Tibial nerve (tissue), 4 donors: ENCODE measurements around the gene PHF20.

ENCODE experiments used
- CTCF ChIP-seq, 5 experiments: fragments of 200-600 bp in 3 of 5; fragments of 450-650 bp in 2 of 5; sonication (generic) in 3 of 5; IDR thresholded peaks; one replicate each; pipeline ENCODE4 v1.5.1; 2016 to 2019; ENCODE audit warnings: antibody characterized with exemption in 5 of 5, mild to moderate bottlenecking in 3 of 5, moderate library complexity in 2 of 5
- EP300 ChIP-seq, 2 donors: sonication (generic); formaldehyde crosslinking; IDR thresholded peaks; one replicate each; pipeline ENCODE4 v1.6.1; 2017; ENCODE audit warnings: antibody characterized with exemption in 2 of 2, mild to moderate bottlenecking in 1 of 2
- POLR2A ChIP-seq, 2 donors: fragments of 450-650 bp; IDR thresholded peaks; one replicate each; pipeline ENCODE4 v1.6.1; 2017; ENCODE audit warnings: antibody characterized with exemption in 2 of 2, mild to moderate bottlenecking in 2 of 2, moderate library complexity in 2 of 2

- TF ChIP-seq CTCF (IDR thresholded peaks at IDR 0.05): no peak
- TF ChIP-seq POLR2A (IDR thresholded peaks at IDR 0.05): no peak
- no peak for TF ChIP-seq EP300 (IDR thresholded peaks at IDR 0.05)
Measured at GRCh38 chr20:35831971-35832370, 60.2 kb downstream of the PHF20 start.
